Stimulated activated CD8-positive, alpha-beta memory T cell treated with anti-CD3 and anti-CD28 coated beads, Interleukin-7, amount 100 ng/mL, for 4 hours (primary cell): ENCODE results near the gene GREB1L.
"Not testable (repeated sequence)": the region's sequence is repeated elsewhere in the genome, so short reads cannot be mapped to it uniquely, and the experiment has no call there.

Experiments
- DNase-seq, 2 donors: peaks; one replicate each; pipeline ENCODE4 v3.0.0-alpha.2; 2020; ENCODE audit warnings: low read depth in 2 of 2

Gene GREB1L

DNA sequence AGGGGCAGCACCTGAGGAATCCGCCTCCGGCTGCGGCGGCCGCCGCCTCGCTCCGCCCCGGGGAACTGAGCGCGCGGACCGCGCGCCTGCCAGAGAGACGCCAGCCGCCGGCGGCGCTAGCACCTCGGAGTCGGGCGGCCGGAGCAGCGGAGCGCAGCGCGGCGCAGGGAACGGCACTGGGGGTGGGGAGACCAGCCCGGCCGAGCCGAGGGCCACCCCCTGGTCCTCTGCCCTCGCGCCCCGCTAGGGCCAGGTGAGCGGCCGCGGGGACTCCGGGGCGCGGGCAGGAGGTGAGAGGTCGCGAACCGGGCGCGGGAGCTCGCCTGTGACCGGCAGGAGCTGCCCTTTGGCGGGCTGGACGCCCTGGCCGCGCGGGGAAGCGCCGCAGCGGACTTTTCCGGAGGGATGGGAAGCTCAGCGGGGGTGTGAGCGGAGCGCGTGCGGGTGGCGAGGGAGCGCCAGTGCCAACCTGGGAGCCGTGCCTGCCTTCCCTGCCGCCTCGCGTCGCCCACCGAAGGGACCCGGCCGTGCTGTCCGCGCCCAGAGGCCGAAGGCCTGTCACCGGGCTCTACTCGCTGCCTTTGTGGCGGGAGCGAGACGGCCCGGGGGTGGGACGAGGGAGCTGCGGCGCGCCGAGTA lies at the start of gene GREB1L:
Gene GREB1L, plus strand, starts transcription at position 92 of the 639 bp plus-strand sequence. CDS start 141,287 bp downstream, outside the sequence.
- DNase-seq, result no peak

DNA sequence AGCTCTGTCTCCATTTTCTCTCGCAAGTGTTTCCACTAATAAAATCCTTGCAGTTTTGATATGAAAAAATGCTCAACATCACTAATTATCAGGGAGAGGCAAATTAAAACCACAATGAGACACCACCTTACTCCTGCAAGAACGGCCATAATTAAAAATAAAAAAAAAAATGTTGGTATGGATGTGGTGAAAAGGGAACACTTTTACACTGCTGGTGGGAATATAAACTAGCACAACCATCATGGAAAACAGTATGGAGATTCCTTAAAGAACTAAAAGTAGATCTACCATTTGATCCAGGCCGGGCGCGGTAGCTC lies 49.8 kb upstream of the GREB1L start:
- DNase-seq, result no peak

- no peak for DNase-seq
These were observed 46.9 kb upstream of the GREB1L start for GRCh38 chr18:21194871-21195771.

- no peak for DNase-seq
These were observed 45.6 kb upstream of the GREB1L start for GRCh38 chr18:21196426-21196825.

DNA sequence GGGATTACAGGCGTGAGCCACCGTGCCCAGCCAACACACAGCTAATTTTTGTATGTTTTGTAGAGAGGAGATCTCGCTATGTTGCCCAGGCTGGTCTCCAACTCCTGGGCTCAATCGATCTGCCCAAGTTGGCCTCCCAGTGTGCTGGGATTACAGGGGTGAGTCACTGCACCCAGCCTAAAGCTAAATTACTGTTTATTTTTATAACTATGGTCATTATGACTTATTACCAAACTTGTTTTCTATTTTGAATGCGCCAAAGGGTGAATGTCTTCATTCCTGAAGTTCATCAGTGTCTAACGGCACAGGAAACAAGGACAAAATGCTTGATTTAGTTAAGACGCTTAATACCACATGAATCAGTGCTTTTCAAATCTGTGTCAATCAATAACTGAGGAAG lies 38.9 kb upstream of the GREB1L start:
- DNase-seq, result no peak

- DNase-seq, result no peak
These were observed 38.3 kb upstream of the GREB1L start for GRCh38 chr18:21203542-21204241.

- DNase-seq, result no peak
These were observed 36.3 kb upstream of the GREB1L start for GRCh38 chr18:21205695-21206094.

DNA sequence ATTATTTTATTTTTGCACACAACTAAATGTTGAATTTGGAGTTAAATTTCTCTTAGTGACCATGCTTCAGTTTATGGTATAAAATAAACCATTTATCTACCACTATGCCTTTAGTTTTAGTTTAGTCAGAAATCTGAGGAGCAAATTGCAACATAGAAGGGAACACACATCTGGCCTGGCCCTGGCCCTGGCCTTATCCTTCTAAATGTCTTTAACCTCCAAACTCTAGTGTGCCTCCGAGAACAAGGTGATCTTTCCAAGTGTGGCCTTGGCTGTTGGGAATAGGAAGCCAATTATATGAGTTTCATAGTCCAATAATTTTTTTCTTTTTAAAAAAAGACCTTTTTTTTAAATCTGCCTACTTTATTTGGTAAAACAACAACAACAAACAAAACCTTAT lies 31.8 kb upstream of the GREB1L start:
- DNase-seq, result no peak

DNA sequence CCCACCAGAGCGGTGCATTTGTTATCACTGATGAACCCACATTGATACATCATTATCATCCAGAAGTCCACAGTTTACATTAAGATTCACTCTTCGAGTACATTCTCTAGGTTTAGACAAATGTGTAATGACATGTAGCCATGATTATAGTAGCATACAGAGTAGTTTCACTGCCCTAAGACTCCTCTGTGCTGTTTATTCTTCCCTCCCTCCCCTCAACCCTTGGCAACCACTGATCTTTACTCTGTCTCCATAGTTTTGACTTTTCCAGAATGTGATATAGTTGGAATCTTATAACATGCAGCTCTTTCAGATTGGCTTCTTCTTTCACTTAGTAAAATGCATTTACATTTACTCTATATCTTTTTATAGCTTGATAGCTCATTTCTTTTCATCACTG lies 31.2 kb upstream of the GREB1L start:
- DNase-seq, result no peak

- not testable (repeated sequence) for DNase-seq
These were observed 27.6 kb upstream of the GREB1L start for GRCh38 chr18:21214409-21214808.

- DNase-seq, result no peak
These were observed 26.5 kb upstream of the GREB1L start for GRCh38 chr18:21215490-21215889.

- no peak for DNase-seq
These were observed 23.2 kb upstream of the GREB1L start for GRCh38 chr18:21218862-21219261.

DNA sequence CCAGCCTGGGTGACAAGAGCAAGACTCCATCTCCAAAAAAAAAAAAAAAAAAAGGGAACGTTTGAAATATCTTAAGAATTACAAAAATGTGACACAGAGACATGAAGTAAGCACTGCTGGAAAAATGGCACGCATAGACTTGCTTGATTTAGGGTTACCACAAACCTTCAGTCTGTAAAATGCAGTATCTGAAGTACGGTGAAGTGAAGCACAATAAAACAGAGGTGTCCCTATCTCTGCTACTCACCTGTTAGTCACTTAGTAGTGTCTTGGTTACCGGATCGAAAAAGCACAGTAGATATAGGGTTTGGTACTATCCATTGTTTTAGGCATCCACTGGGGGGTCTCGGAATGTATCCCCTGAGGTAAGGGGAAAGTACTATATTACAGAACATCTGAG lies 11.6 kb upstream of the GREB1L start:
- DNase-seq, result no peak

DNA sequence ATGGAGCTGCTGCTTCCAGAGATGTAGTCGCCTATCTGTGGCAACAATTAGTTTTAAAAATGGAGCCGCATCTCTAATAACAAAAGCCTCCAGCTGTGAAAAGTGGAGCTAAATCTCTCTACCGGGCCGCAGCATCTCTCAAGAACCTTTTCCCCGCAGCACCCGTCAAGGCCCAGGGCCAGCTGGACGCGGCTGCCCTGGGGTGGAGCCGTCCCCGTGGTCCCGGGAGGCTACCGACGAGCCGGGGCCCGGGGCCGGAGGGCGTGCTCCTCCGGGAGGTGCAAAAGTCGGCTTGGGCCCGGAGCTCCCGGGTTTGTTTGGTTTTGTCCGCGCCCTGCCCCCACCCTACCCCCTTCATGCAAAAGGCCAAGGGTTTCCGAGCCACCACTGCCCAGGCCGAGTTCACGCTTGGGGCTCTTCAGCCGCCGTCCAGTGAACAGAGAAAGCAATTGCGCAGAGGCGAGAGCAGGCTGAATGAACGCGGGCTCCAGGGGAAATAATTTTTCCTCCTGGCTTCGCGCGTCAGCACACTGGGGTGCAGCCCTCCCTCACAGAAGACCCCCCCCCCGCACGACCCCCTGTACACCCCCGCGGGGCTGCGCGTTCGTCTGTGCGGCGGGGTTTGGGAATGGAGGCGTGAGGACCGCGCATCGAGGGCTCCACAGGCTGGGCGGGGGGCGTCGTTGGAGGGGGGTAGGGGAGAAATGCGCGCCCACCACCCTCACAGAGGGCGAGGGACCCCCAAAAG lies 557 bp upstream of the GREB1L start:
- DNase-seq, result no peak

DNA sequence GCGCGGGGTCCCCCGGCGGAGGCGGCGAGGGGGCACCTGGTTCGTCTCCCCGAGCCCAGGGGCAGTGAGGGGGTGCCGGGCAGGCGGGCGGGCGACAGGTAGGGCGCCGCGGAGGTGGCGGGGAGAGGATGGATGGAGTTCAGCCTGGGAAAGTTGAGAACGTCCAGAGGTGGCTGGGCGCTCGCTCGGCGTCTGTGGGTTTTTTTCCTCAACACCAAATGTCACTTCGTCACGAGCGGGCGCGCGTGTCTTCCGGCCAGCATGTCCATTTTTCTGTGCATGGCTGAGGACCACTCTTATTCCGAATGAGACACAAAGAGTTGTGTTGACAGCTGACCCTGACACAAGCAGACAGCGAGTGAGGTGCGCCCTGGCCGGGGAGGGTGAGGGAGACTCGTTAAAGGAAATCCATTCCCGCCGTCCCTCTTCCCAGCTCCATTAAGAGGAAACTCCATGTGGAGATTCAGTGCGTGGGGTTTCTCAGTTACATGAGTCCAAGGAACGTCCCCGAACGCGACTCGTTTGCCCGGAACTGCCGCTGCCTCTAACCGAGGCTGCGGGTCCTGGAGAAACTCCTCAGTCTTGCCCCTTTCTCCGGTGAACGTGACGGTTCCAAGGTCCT lies 859 bp downstream of the GREB1L start:
- no peak for DNase-seq

GRCh38 chr18:21254576-21254975 lies 12.5 kb downstream of the GREB1L start:
- DNase-seq, result no peak

- DNase-seq, result no peak
These were observed 13.2 kb downstream of the GREB1L start for GRCh38 chr18:21255211-21255610.

- no peak for DNase-seq
These were observed 15.4 kb downstream of the GREB1L start for GRCh38 chr18:21257386-21257785.

GRCh38 chr18:21260621-21261020 lies 18.6 kb downstream of the GREB1L start:
- no peak for DNase-seq

GRCh38 chr18:21261352-21261751 lies 19.3 kb downstream of the GREB1L start:
- DNase-seq, result no peak

- DNase-seq, result no peak
These were observed 20.2 kb downstream of the GREB1L start for GRCh38 chr18:21262244-21262643.

DNA sequence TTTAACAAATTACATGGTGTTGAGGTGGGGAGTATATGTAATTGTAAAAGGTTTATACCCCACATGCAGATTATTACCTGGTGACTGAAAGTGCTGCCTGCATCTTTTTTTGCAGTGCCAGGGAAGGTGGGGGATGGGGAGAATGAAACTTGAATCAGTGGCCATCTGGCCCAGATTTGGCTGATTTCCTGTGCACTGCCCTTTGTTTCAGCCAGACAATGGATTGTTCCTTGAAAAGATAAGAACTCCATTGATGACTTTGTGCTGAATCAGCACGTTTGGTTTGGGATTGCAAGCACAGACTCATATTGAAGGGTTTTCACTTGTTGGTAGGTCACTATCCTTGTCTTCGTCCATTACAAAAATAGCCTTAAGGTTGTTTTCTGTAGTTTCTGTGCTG lies 20.9 kb downstream of the GREB1L start:
- no peak for DNase-seq
